ENCODE data around the gene ZNF23.

The ZNF23 gene

GRCh38 chr16:71472931-71473330 is 10.9 kb upstream of the ZNF23 start:
- no CpG with 5 or more reads among the region's 2 CpGs for WGBS, 2 donors (ENCODE audit: extremely low coverage in 2 of 2, insufficient read length in 2 of 2, insufficient replicate concordance in 1 of 2)

DNA sequence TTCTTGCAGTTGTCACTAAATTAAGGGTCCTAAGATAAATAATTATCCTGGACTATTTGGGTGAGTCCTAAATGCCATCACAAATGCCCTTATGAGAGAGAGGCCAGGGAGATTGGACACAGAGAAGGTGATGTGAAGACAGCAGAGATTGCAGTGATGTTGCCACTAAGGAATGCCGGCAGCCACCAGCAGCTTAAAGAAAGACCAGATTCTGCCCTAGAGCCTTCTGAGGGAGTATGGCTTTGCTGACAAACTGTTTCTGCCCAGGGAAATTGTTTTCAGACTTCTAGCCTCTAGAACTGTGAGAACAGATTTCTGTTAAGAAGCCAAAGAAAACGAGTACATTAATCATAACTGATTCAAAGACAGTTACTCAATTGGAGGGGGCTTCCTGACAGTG is 10.0 kb upstream of the ZNF23 start:
- no peaks in the 10 kb centered on the region for H3K4me1 ChIP-seq (ENCODE audit: control insufficient read depth in 2 of 2, insufficient read depth in 1 of 2, low read depth in 1 of 2, low read length in 2 of 2)
- H2AFZ ChIP-seq (ENCODE audit: low read length): no peak overlapping the region
- no peaks in the 10 kb centered on the region for H3K79me1 ChIP-seq (ENCODE audit: low read depth, low read length)
- DNase-seq (ENCODE audit: low spot score): no peak
- H3K9ac ChIP-seq (ENCODE audit: low read depth, low read length, poor library complexity): no peak overlapping the region
- no peak overlapping the region for H3K14ac ChIP-seq (ENCODE audit: low read length)
- H3K27ac ChIP-seq (replicated peaks; ENCODE audit: low read length): no peak overlapping the region
- no peaks in the 10 kb centered on the region for H3K27me3 ChIP-seq (ENCODE audit: control insufficient read depth in 3 of 3, insufficient read depth in 3 of 3, low read depth in 1 of 3, low read length in 3 of 3)
- H2AK5ac ChIP-seq (ENCODE audit: low read depth, low read length): no peak overlapping the region
- H3K36me3 ChIP-seq (replicated peaks in 1 of 2; ENCODE audit: control insufficient read depth in 2 of 2, insufficient read depth in 2 of 2, low read length in 2 of 2): peaks cover 6 to 34% of the 10 kb centered on the region in 2 donors
- H4K91ac ChIP-seq (ENCODE audit: low read depth, low read length, poor library complexity): no peak overlapping the region
- H3K9me3 ChIP-seq (replicated peaks in 1 of 2; ENCODE audit: control insufficient read depth in 2 of 2, insufficient read depth in 1 of 2, low read depth in 1 of 2, low read length in 2 of 2): no peaks in the 10 kb centered on the region
- H3K4me3 ChIP-seq (ENCODE audit: low read length in 2 of 2): no peak overlapping the region
- H3K4ac ChIP-seq (ENCODE audit: low read length): no peak overlapping the region
- no CpG with 5 or more reads among the region's 2 CpGs for WGBS, 2 donors (ENCODE audit: extremely low coverage in 2 of 2, insufficient read length in 2 of 2, insufficient replicate concordance in 1 of 2)
- no peak overlapping the region for H2BK12ac ChIP-seq (ENCODE audit: low read length)
- H2BK120ac ChIP-seq (ENCODE audit: low read depth, low read length): no peak overlapping the region
- H2BK15ac ChIP-seq (ENCODE audit: low read length): no peak overlapping the region
- no peak overlapping the region for H2BK5ac ChIP-seq (ENCODE audit: low read length)
- no peak overlapping the region for H4K8ac ChIP-seq (ENCODE audit: low read depth, low read length)
- no peak overlapping the region for H3K4me2 ChIP-seq (ENCODE audit: insufficient read depth, low read length, poor library complexity, severe bottlenecking)
- H3K18ac ChIP-seq (ENCODE audit: low read length): no peak overlapping the region
- H3K23ac ChIP-seq (ENCODE audit: low read depth, low read length, poor library complexity): no peak overlapping the region

More at GRCh38 chr16:71472931-71473330, 10.9 kb upstream of the ZNF23 start:
- H3K9me3 ChIP-seq (replicated peaks in 1 of 2; ENCODE audit: control insufficient read depth in 2 of 2, insufficient read depth in 1 of 2, low read depth in 1 of 2, low read length in 2 of 2): no peaks in the 10 kb centered on the region
- no peaks in the 10 kb centered on the region for H3K27me3 ChIP-seq (ENCODE audit: control insufficient read depth in 3 of 3, insufficient read depth in 3 of 3, low read depth in 1 of 3, low read length in 3 of 3)
- no peak overlapping the region for H3K14ac ChIP-seq (ENCODE audit: low read length)
- no peak overlapping the region for H3K18ac ChIP-seq (ENCODE audit: low read length)
- H3K9ac ChIP-seq (ENCODE audit: low read depth, low read length, poor library complexity): no peak overlapping the region
- no peak for DNase-seq (ENCODE audit: low spot score)
- H2BK120ac ChIP-seq (ENCODE audit: low read depth, low read length): no peak overlapping the region
- H4K8ac ChIP-seq (ENCODE audit: low read depth, low read length): no peak overlapping the region
- no peak overlapping the region for H3K4ac ChIP-seq (ENCODE audit: low read length)
- peaks cover 6 to 43% of the 10 kb centered on the region in 2 donors for H3K36me3 ChIP-seq (replicated peaks in 1 of 2; ENCODE audit: control insufficient read depth in 2 of 2, insufficient read depth in 2 of 2, low read length in 2 of 2)
- no peak overlapping the region for H2BK12ac ChIP-seq (ENCODE audit: low read length)
- no peak overlapping the region for H3K4me3 ChIP-seq (ENCODE audit: low read length in 2 of 2)
- H2BK5ac ChIP-seq (ENCODE audit: low read length): no peak overlapping the region
- H3K23ac ChIP-seq (ENCODE audit: low read depth, low read length, poor library complexity): no peak overlapping the region
- H3K4me1 ChIP-seq (ENCODE audit: control insufficient read depth in 2 of 2, insufficient read depth in 1 of 2, low read depth in 1 of 2, low read length in 2 of 2): no peaks in the 10 kb centered on the region
- H3K4me2 ChIP-seq (ENCODE audit: insufficient read depth, low read length, poor library complexity, severe bottlenecking): no peak overlapping the region
- no peak overlapping the region for H2BK15ac ChIP-seq (ENCODE audit: low read length)
- no peak overlapping the region for H2AK5ac ChIP-seq (ENCODE audit: low read depth, low read length)
- H3K79me1 ChIP-seq (ENCODE audit: low read depth, low read length): no peaks in the 10 kb centered on the region
- no peak overlapping the region for H3K27ac ChIP-seq (replicated peaks; ENCODE audit: low read length)
- H2AFZ ChIP-seq (ENCODE audit: low read length): no peak overlapping the region
- no peak overlapping the region for H4K91ac ChIP-seq (ENCODE audit: low read depth, low read length, poor library complexity)

- Histone ChIP-seq H3K27ac (replicated peaks; ENCODE audit: low read length) (no peak overlapping the region), H3K9me3 (replicated peaks in 1 of 2; ENCODE audit: control insufficient read depth in 2 of 2, insufficient read depth in 1 of 2, low read depth in 1 of 2, low read length in 2 of 2) (no peaks in the 10 kb centered on the region), H3K9ac (ENCODE audit: low read depth, low read length, poor library complexity) (no peak overlapping the region), H3K14ac (ENCODE audit: low read length) (no peak overlapping the region), H3K23ac (ENCODE audit: low read depth, low read length, poor library complexity) (no peak overlapping the region), H2BK5ac (ENCODE audit: low read length) (no peak overlapping the region), H3K79me1 (ENCODE audit: low read depth, low read length) (no peaks in the 10 kb centered on the region), H3K27me3 (ENCODE audit: control insufficient read depth in 3 of 3, insufficient read depth in 3 of 3, low read depth in 1 of 3, low read length in 3 of 3) (no peaks in the 10 kb centered on the region), H4K91ac (ENCODE audit: low read depth, low read length, poor library complexity) (no peak overlapping the region), H3K4me2 (ENCODE audit: insufficient read depth, low read length, poor library complexity, severe bottlenecking) (no peak overlapping the region), H3K4me3 (ENCODE audit: low read length in 2 of 2) (no peak overlapping the region), H2BK120ac (ENCODE audit: low read depth, low read length) (no peak overlapping the region), H2BK12ac (ENCODE audit: low read length) (no peak overlapping the region), H4K8ac (ENCODE audit: low read depth, low read length) (no peak overlapping the region), H2AFZ (ENCODE audit: low read length) (no peak overlapping the region), H3K4me1 (ENCODE audit: control insufficient read depth in 2 of 2, insufficient read depth in 1 of 2, low read depth in 1 of 2, low read length in 2 of 2) (peaks cover 0 to under 1% of the 10 kb centered on the region in 2 donors), H2AK5ac (ENCODE audit: low read depth, low read length) (no peak overlapping the region), H3K18ac (ENCODE audit: low read length) (no peak overlapping the region), H2BK15ac (ENCODE audit: low read length) (no peak overlapping the region), H3K4ac (ENCODE audit: low read length) (no peak overlapping the region), H3K36me3 (replicated peaks in 1 of 2; ENCODE audit: control insufficient read depth in 2 of 2, insufficient read depth in 2 of 2, low read length in 2 of 2) (no peaks in the 10 kb centered on the region)
- no CpG with 5 or more reads among the region's 9 CpGs for WGBS, 2 donors (ENCODE audit: extremely low coverage in 2 of 2, insufficient read length in 2 of 2, insufficient replicate concordance in 1 of 2)
- DNase-seq (ENCODE audit: low spot score): peak; percentile 63
These were observed 5.8 kb upstream of the ZNF23 start for GRCh38 chr16:71467810-71468209.

DNA sequence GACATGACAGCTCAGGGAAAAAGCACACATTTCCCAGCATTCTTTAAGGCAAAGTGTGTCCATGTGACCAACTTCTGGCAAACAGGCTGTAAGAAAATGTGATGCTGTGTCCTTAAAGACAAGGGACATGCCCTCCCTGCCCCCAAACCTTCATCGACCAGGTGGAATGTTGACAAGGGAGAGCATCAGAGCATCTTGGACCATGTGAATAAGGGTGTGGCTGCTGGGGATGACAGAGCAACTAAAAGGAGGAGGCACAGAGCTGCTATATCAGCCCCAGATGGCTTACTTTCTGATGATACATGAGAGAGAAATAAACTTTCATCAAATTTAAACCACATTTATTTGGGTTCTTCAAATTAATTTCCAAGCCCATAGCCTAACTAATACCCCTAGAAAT is 2.2 kb upstream of the ZNF23 start:
- Histone ChIP-seq H3K9ac (ENCODE audit: low read depth, low read length, poor library complexity) (no peak overlapping the region), H2BK15ac (ENCODE audit: low read length) (no peak overlapping the region), H4K91ac (ENCODE audit: low read depth, low read length, poor library complexity) (no peak overlapping the region), H3K36me3 (replicated peaks in 1 of 2; ENCODE audit: control insufficient read depth in 2 of 2, insufficient read depth in 2 of 2, low read length in 2 of 2) (no peaks in the 10 kb centered on the region), H2BK5ac (ENCODE audit: low read length) (no peak overlapping the region), H3K9me3 (replicated peaks in 1 of 2; ENCODE audit: control insufficient read depth in 2 of 2, insufficient read depth in 1 of 2, low read depth in 1 of 2, low read length in 2 of 2) (no peaks in the 10 kb centered on the region), H3K27me3 (ENCODE audit: control insufficient read depth in 3 of 3, insufficient read depth in 3 of 3, low read depth in 1 of 3, low read length in 3 of 3) (no peaks in the 10 kb centered on the region), H3K4ac (ENCODE audit: low read length) (no peak overlapping the region), H3K27ac (replicated peaks; ENCODE audit: low read length) (no peak overlapping the region), H3K79me1 (ENCODE audit: low read depth, low read length) (peaks cover 5% of the 10 kb centered on the region), H2BK120ac (ENCODE audit: low read depth, low read length) (no peak overlapping the region), H3K4me1 (ENCODE audit: control insufficient read depth in 2 of 2, insufficient read depth in 1 of 2, low read depth in 1 of 2, low read length in 2 of 2) (peaks cover 2 to 12% of the 10 kb centered on the region in 2 donors), H3K14ac (ENCODE audit: low read length) (no peak overlapping the region), H3K4me3 (ENCODE audit: low read length in 2 of 2) (no peak overlapping the region), H3K4me2 (ENCODE audit: insufficient read depth, low read length, poor library complexity, severe bottlenecking) (no peak overlapping the region), H2AFZ (ENCODE audit: low read length) (no peak overlapping the region), H3K23ac (ENCODE audit: low read depth, low read length, poor library complexity) (no peak overlapping the region), H2BK12ac (ENCODE audit: low read length) (no peak overlapping the region), H4K8ac (ENCODE audit: low read depth, low read length) (no peak overlapping the region), H3K18ac (ENCODE audit: low read length) (no peak overlapping the region), H2AK5ac (ENCODE audit: low read depth, low read length) (no peak overlapping the region)
- DNase-seq (ENCODE audit: low spot score): no peak
- no CpG with 5 or more reads among the region's 1 CpG for WGBS, 2 donors (ENCODE audit: extremely low coverage in 2 of 2, insufficient read length in 2 of 2, insufficient replicate concordance in 1 of 2)

Data from neuronal stem cell (in vitro differentiated cells).